NCI-H128 (cell line): ENCODE measurements around the gene ST7.
A peak's percentile ranks its signal among the peaks of the same experiment; 100 is the strongest.
"Not testable (repeated sequence)": the region's sequence is repeated elsewhere in the genome, so short reads cannot be mapped to it uniquely, and the experiment has no call there.

ENCODE experiments used
- DNase-seq: peaks from one replicate; lab custom pipeline; 2025; ENCODE audit not compliant: unreplicated experiment; lab: John Stamatoyannopoulos, UW

ST7 gene

GRCh38 chr7:116953372-116953905, at the start of gene ST7:
Gene ST7, plus strand, starts transcription at chr7:116953501. Its CDS starts 40 bp downstream, at chr7:116953541.
- DNase-seq = peak; percentile 14

GRCh38 chr7:116906391-116906790, 46.9 kb upstream of the ST7 start:
- no peak for DNase-seq

- no peak for DNase-seq
Measured at GRCh38 chr7:116910383-116910782, 42.9 kb upstream of the ST7 start.

- no peak for DNase-seq
Measured at GRCh38 chr7:116911801-116912200, 41.5 kb upstream of the ST7 start.

GRCh38 chr7:116912269-116912909, 40.9 kb upstream of the ST7 start:
- no peak for DNase-seq

- no peak for DNase-seq
Measured at GRCh38 chr7:116918704-116919103, 34.6 kb upstream of the ST7 start.

GRCh38 chr7:116920359-116920758, 32.9 kb upstream of the ST7 start:
- no peak for DNase-seq

- no peak for DNase-seq
Measured at GRCh38 chr7:116922545-116922944, 30.8 kb upstream of the ST7 start.

GRCh38 chr7:116924741-116925140, 28.6 kb upstream of the ST7 start:
- no peak for DNase-seq

GRCh38 chr7:116929021-116929420, 24.3 kb upstream of the ST7 start:
- no peak for DNase-seq

- peak; percentile 21 for DNase-seq
Measured at GRCh38 chr7:116929914-116930913, 23.1 kb upstream of the ST7 start.

GRCh38 chr7:116932566-116932965, 20.7 kb upstream of the ST7 start:
- no peak for DNase-seq

GRCh38 chr7:116933465-116933864, 19.8 kb upstream of the ST7 start:
- DNase-seq = no peak

- DNase-seq = no peak
Measured at GRCh38 chr7:116934580-116934979, 18.7 kb upstream of the ST7 start.

GRCh38 chr7:116936844-116937243, 16.5 kb upstream of the ST7 start:
- DNase-seq = not testable (repeated sequence)

- DNase-seq = no peak
Measured at GRCh38 chr7:116938678-116939077, 14.6 kb upstream of the ST7 start.

- DNase-seq = no peak
Measured at GRCh38 chr7:116940689-116941370, 12.5 kb upstream of the ST7 start.

- DNase-seq = no peak
Measured at GRCh38 chr7:116942504-116942903, 10.8 kb upstream of the ST7 start.

GRCh38 chr7:116948934-116949333, 4.4 kb upstream of the ST7 start:
- no peak for DNase-seq

- no peak for DNase-seq
Measured at GRCh38 chr7:116949941-116950801, 3.1 kb upstream of the ST7 start.
